Smooth muscle cell (in vitro differentiated cells): ENCODE data around the gene ARHGAP29. TPM values are rescaled to one million over a fixed set of nuclear protein-coding genes. Genes with fewer than 3 reads are reported as not detected.

ENCODE experiments used
- DNase-seq: peaks from one replicate; lab custom pipeline; 2025; ENCODE audit not compliant: unreplicated experiment; lab: John Stamatoyannopoulos, UW
- H2AFZ ChIP-seq: fragments of 200-600 bp; sonication (generic); 2 replicates; pipeline ENCODE4 v1.6.0; 2016; ENCODE audit warnings: antibody characterized with exemption, low read depth, mild to moderate bottlenecking
- H3F3A ChIP-seq: fragments of 200-600 bp; sonication (generic); 2 replicates; pipeline ENCODE4 v1.6.0; 2017; ENCODE audit warnings: antibody characterized with exemption, low read depth
- H3K27ac ChIP-seq: fragments of 200-600 bp; sonication (generic); 2 replicates; pipeline ENCODE4 v1.5.1; 2016; ENCODE audit warnings: low read depth, mild to moderate bottlenecking
- H3K27me3 ChIP-seq: fragments of 200-600 bp; sonication (generic); 2 replicates; pipeline ENCODE4 v1.6.1; 2016; ENCODE audit warnings: low read depth, mild to moderate bottlenecking
- H3K36me3 ChIP-seq: fragments of 200-600 bp; sonication (generic); 2 replicates; pipeline ENCODE4 v1.5.1; 2016; ENCODE audit warnings: low read depth
- H3K4me1 ChIP-seq: fragments of 200-600 bp; sonication (generic); 2 replicates; pipeline ENCODE4 v1.5.1; 2016; ENCODE audit warnings: low read depth
- H3K4me2 ChIP-seq: fragments of 200-600 bp; sonication (generic); 2 replicates; pipeline ENCODE4 v1.6.0; 2016; ENCODE audit warnings: mild to moderate bottlenecking
- H3K4me3 ChIP-seq: fragments of 200-600 bp; sonication (generic); 2 replicates; pipeline ENCODE4 v1.5.1; 2016; ENCODE audit warnings: mild to moderate bottlenecking
- H3K79me2 ChIP-seq: fragments of 200-600 bp; sonication (generic); 2 replicates; pipeline ENCODE4 v1.6.0; 2016; ENCODE audit warnings: low read depth, mild to moderate bottlenecking
- H3K9ac ChIP-seq: fragments of 200-600 bp; sonication (generic); 2 replicates; pipeline ENCODE4 v1.6.0; 2016; ENCODE audit warnings: low read depth
- H3K9me3 ChIP-seq: fragments of 200-600 bp; sonication (generic); replicated peaks from 2 replicates; pipeline ENCODE4 v1.5.1; 2016; ENCODE audit warnings: low read depth
- H4K20me1 ChIP-seq: fragments of 200-600 bp; sonication (generic); 2 replicates; pipeline ENCODE4 v1.6.0; 2016; ENCODE audit warnings: low read depth
- WGBS: methylation state at CpG from one replicate; pipeline ENCODE4 v1.1.7; 2016; ENCODE audit warnings: low lambda C conversion rate; 5-methylcytosine and 5-hydroxymethylcytosine counted together
- polyA plus RNA-seq: library from polyadenylated mRNA; unstranded; fragments of >200 nt; fragmentation: Nextera tagmentation; extraction: Ambion mirVana; gene quantifications from 2 replicates; pipeline ENCODE4 v1.2.1, GENCODE V29; 2016
- total RNA-seq: library from RNA; depleted of rRNA; stranded (reverse); fragments of >200 nt; gene quantifications from 2 replicates; pipeline ENCODE4 v1.2.3, GENCODE V29; 2014
- TF ChIP-seq, protein P1 (sequence below): fragments of 200-600 bp; sonication (generic); IDR thresholded peaks from 2 replicates; pipeline ENCODE4 v1.5.1; 2017; ENCODE audit warnings: borderline replicate concordance, mild to moderate bottlenecking, antibody characterized with exemption; ENCODE audit not compliant: insufficient read depth, poor library complexity, severe bottlenecking

Gene ARHGAP29
- total and polyA plus RNA-seq, 2 experiments from 2014 or later: 8.0 to 39.9 TPM

DNA sequence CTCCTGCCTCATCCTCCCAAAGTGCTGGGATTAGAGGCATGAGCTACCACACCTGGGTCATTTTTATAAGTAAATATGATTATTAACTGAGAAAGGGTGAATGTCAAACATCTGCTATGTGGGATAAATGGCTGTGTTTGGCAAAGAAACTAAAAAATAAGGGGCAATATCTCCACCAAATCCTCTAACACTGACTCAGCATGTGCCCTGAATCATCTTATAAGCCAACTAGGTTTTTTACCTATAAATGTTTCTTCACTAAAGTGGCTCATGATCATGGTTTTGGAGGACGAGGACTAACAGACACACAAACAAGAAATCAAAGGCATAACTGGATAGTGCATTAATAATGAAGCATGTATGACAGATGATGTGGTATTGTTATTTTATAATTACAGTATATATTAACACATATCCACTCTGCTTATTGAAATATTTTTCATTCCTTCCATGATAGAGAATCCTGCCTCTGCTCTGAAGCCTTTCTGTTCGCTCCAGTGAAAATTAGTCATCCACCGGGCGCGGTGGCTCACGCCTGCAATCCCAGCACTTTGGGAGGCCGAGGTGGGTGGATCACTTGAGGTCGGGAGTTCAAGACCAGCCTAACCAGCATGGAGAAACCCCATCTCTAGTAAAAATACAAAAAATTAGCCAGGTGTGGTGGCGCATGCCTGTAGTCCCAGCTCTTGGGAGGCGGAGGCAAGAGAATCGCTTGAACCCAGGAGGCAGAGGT lies 11.7 kb upstream of the ARHGAP29 start:
- no peak overlapping the region for H3K27ac ChIP-seq
- 95% methylated on average over 11 of the region's 11 CpGs for WGBS
- H3K9ac ChIP-seq: no peak overlapping the region
- H3K9me3 ChIP-seq: no peaks in the 10 kb centered on the region
- H3F3A ChIP-seq: no peaks in the 10 kb centered on the region
- no peak overlapping the region for H3K4me2 ChIP-seq
- H3K4me3 ChIP-seq: no peak overlapping the region
- H4K20me1 ChIP-seq: no peaks in the 10 kb centered on the region
- peaks cover 3% of the 10 kb centered on the region for H3K4me1 ChIP-seq
- no peak overlapping the region for H2AFZ ChIP-seq
- no peaks in the 10 kb centered on the region for H3K27me3 ChIP-seq
- TF ChIP-seq, protein P1, sequence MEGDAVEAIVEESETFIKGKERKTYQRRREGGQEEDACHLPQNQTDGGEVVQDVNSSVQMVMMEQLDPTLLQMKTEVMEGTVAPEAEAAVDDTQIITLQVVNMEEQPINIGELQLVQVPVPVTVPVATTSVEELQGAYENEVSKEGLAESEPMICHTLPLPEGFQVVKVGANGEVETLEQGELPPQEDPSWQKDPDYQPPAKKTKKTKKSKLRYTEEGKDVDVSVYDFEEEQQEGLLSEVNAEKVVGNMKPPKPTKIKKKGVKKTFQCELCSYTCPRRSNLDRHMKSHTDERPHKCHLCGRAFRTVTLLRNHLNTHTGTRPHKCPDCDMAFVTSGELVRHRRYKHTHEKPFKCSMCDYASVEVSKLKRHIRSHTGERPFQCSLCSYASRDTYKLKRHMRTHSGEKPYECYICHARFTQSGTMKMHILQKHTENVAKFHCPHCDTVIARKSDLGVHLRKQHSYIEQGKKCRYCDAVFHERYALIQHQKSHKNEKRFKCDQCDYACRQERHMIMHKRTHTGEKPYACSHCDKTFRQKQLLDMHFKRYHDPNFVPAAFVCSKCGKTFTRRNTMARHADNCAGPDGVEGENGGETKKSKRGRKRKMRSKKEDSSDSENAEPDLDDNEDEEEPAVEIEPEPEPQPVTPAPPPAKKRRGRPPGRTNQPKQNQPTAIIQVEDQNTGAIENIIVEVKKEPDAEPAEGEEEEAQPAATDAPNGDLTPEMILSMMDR: no peak
- peaks cover 12% of the 10 kb centered on the region for H3K79me2 ChIP-seq
- DNase-seq: no peak
- no peaks in the 10 kb centered on the region for H3K36me3 ChIP-seq

DNA sequence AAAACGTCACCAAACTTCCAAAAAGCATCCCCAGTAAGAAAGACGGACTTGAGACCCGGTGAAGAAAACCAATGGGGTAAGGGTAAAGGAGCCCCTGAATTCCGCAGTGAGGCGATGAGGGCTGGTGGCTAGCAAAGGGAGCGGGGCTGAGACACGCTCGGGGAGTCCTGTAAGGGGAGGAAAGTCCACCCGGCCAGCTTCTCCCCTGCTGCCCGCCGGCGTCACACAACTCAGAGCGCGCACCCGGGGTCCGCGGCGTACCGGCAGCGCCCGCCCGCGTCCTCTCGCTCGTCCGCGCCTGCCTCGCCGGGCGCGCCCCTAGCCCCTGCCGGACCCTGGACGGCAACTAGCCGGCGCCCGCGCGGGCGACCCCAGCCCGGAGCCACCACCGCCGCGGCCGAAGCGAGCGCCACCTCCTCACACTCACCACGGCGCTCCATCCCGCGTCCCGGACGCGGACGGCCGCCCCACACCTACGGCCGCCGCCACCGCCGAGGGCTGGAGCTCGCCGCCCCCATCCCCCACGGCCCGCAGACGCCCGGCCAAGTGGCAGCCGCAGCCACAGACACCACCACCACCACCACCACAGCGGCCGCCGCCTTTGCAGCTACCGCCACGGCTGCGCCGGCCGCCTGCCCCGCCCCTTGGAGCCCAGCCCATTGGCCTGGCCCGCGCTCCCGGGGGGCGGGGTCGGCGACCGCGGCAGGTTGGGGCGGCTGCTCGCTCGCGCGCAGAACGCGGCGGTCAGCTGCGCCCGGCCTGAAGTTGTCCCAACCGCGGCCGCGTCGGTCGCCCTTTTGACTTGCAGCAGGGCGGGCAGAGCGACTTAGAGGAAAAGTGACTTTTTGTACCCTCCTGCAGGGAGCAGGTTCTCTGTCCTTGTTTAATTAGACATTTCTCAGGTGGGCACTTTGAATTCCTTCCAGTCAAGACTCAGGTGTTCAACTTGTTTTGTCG lies 10.0 kb upstream of the ARHGAP29 start:
- Histone ChIP-seq H3K36me3 (peaks cover 4% of the 10 kb centered on the region), H3K79me2 (peaks cover 28% of the 10 kb centered on the region), H3F3A (no peaks in the 10 kb centered on the region), H3K4me3 (peak overlapping the region; percentile 77), H3K4me2 (peak overlapping the region; percentile 92), H4K20me1 (no peaks in the 10 kb centered on the region), H3K9ac (no peak overlapping the region), H3K27me3 (no peaks in the 10 kb centered on the region), H3K27ac (no peak overlapping the region), H2AFZ (peak overlapping the region; percentile 71), H3K4me1 (peaks cover 3% of the 10 kb centered on the region), H3K9me3 (peaks cover 3% of the 10 kb centered on the region)
- WGBS: 1% methylated on average over 66 of the region's 103 CpGs
- DNase-seq: peak; percentile 26
- TF ChIP-seq, protein P1: no peak

DNA sequence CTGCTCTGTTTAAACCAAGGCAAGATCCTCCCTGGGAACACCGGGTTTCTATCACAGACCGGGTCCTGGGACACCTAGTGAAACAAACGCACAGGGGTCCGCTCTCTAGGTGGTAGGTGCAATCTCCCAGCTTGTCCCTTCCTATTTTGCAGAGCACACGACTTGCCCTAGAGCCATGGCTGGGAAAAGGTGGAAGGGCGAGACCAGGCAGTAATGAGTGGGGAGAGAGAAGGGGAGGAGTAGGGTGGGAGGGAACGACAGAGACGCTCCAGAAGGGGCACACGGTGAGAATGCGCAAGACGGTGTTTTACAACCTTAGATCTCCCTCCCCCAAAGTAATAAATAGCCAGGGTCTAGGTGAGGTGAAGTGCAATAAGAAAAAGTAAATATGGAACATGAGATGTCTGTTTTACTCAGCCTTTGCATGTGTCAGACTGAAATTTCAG lies 9.3 kb upstream of the ARHGAP29 start:
- Histone ChIP-seq H3K4me2 (peak overlapping the region; percentile 92), H3K79me2 (peaks cover 33% of the 10 kb centered on the region), H3K9me3 (peaks cover 3% of the 10 kb centered on the region), H3K27me3 (no peaks in the 10 kb centered on the region), H4K20me1 (no peaks in the 10 kb centered on the region), H3K4me3 (peak overlapping the region; percentile 77), H3K4me1 (peaks cover 3% of the 10 kb centered on the region), H3F3A (no peaks in the 10 kb centered on the region), H2AFZ (peak overlapping the region; percentile 71), H3K9ac (no peak overlapping the region), H3K27ac (no peak overlapping the region), H3K36me3 (peaks cover 4% of the 10 kb centered on the region)
- TF ChIP-seq, protein P1: no peak
- 5% methylated on average over 11 of the region's 11 CpGs for WGBS
- no peak for DNase-seq
